Spleen (tissue), 11 donors: ENCODE results near the gene EPS8. TPM values are rescaled to one million over a fixed set of nuclear protein-coding genes. Genes with fewer than 3 reads are reported as not detected.

Experiments
- DNase-seq: peaks from one replicate; pipeline ENCODE4 v3.0.0-alpha.2; 2020
- H3K27ac ChIP-seq, 8 donors: fragments of 200-600 bp; sonication (generic) in 7 of 8; 1 replicate in 4 of 8; 2 replicates in 4 of 8; pipeline versions ENCODE4 v1.5.0 to v1.8.0; 2016 to 2021; ENCODE audit warnings: inconsistent platforms in 4 of 8, mild to moderate bottlenecking in 4 of 8, moderate library complexity in 1 of 8
- H3K27me3 ChIP-seq, 7 donors: fragments of 200-600 bp; sonication (generic) in 6 of 7; replicated peaks in 1 of 7; 1 replicate in 4 of 7; 2 replicates in 3 of 7; pipeline versions ENCODE4 v1.5.0 to v1.8.0; 2016 to 2021; ENCODE audit warnings: inconsistent platforms in 3 of 7, mild to moderate bottlenecking in 1 of 7
- H3K36me3 ChIP-seq, 6 donors: fragments of 200-600 bp; sonication (generic) in 5 of 6; 1 replicate in 4 of 6; 2 replicates in 2 of 6; pipeline versions ENCODE4 v1.5.0 to v1.8.0; 2016 to 2021; ENCODE audit warnings: inconsistent platforms in 2 of 6
- H3K4me1 ChIP-seq, 6 donors: fragments of 200-600 bp; sonication (generic) in 5 of 6; 1 replicate in 3 of 6; 2 replicates in 3 of 6; pipeline versions ENCODE4 v1.5.0 to v1.8.0; 2016 to 2021; ENCODE audit warnings: inconsistent platforms in 3 of 6
- H3K4me3 ChIP-seq, 8 donors: fragments of 200-600 bp; sonication (generic) in 7 of 8; 1 replicate in 4 of 8; 2 replicates in 4 of 8; pipeline versions ENCODE4 v1.5.0 to v1.8.0; 2016 to 2021; ENCODE audit warnings: inconsistent platforms in 4 of 8, mild to moderate bottlenecking in 4 of 8, moderate library complexity in 2 of 8
- H3K9me3 ChIP-seq, 8 donors: fragments of 200-600 bp; sonication (generic) in 7 of 8; 1 replicate in 4 of 8; 2 replicates in 4 of 8; pipeline versions ENCODE4 v1.5.0 to v1.8.0; 2016 to 2021; ENCODE audit warnings: inconsistent platforms in 4 of 8
- CTCF ChIP-seq, 11 experiments: fragments of 200-600 bp in 7 of 11; fragments of 450-650 bp in 4 of 11; sonication (generic) in 4 of 11; IDR thresholded peaks in 8 of 11; conservative IDR thresholded peaks in 3 of 11; 1 replicate in 7 of 11; 2 replicates in 4 of 11; pipeline versions ENCODE4 v1.4.0 to v1.8.0; 2016 to 2021; ENCODE audit warnings: antibody characterized with exemption in 11 of 11, inconsistent platforms in 4 of 11, mild to moderate bottlenecking in 1 of 11
- POLR2A ChIP-seq, 3 donors: fragments of 450-650 bp; IDR thresholded peaks; one replicate each; pipeline ENCODE4 v1.5.1; 2017; ENCODE audit warnings: antibody characterized with exemption in 3 of 3, mild to moderate bottlenecking in 1 of 3
- POLR2AphosphoS5 ChIP-seq, 3 donors: sonication (generic); formaldehyde crosslinking; IDR thresholded peaks; one replicate each; pipeline ENCODE4 v1.5.1; 2017; ENCODE audit warnings: antibody characterized with exemption in 3 of 3
- WGBS, 5 donors: extraction: QIAGEN DNeasy Blood & Tissue Kit in 3 of 5; methylation state at CpG; one replicate each; pipeline versions ENCODE4 v1.1.5 to v1.1.7; 2013 to 2018; 5-methylcytosine and 5-hydroxymethylcytosine counted together
- intact Hi-C: fragments of 100-400 bp; cut with DNase I; formaldehyde crosslinking; loops from one replicate; pipeline ENCODE4 v1.15.0; 2023; ENCODE audit warnings: low total_unique reads
- polyA plus RNA-seq, 3 donors: library from polyadenylated mRNA; stranded (reverse); fragments of 200-250 nt; gene quantifications; one replicate each; pipeline ENCODE4 v1.2.1, GENCODE V29; 2013
- total RNA-seq, 7 donors: library from RNA; depleted of rRNA in 3 of 7; stranded (reverse); fragments of >200 nt in 3 of 7; fragmentation: NEBNext Ultra II Directional in 4 of 7; extraction: Animal tissue kit (Norgen Biotek cat#: 25700) in 4 of 7; gene quantifications; one replicate each; pipeline versions ENCODE4 v1.1.0 to v1.2.1, GENCODE V29; 2016 to 2021
- donor health status: healthy with polysubstance abuse.
- donor health status: DM: no; HTN: no; CAD: no; lungs with moderate emphysema.
- donor health status: DM: no; HTN: no; CAD: no.
- donor health status: Bipolar disorder and iron deficiency.
- donor health status: healthy.
- donor health status: DM: no; HTN: no; CAD: no.
- donor health status: DM: yes; HTN: yes; CAD: no.

The EPS8 gene
- total and polyA plus RNA-seq, 10 donors, result 4.6 to 90.5 (median 30.9) TPM

GRCh38 chr12:15777355-15778012, 11.7 kb downstream of the EPS8 start:
- WGBS, 5 donors, result 55 to 78% (median 74%) methylated on average over 3 of the region's 3 CpGs
- TF ChIP-seq POLR2AphosphoS5 (IDR thresholded peaks at IDR 0.05), result no peak
- no peak for TF ChIP-seq CTCF (IDR thresholded peaks at IDR 0.05 in 8 of 11, conservative IDR thresholded peaks at IDR 0.05 in 3 of 11)
- no peak for TF ChIP-seq POLR2A (IDR thresholded peaks at IDR 0.05)

GRCh38 chr12:15776532-15776931, 12.7 kb downstream of the EPS8 start:
- Histone ChIP-seq H3K4me3 (no peak overlapping the region), H3K4me1 (no peaks in the 10 kb centered on the region), H3K27me3 (peaks cover 0 to 12% (median 0%) of the 10 kb centered on the region in 7 donors), H3K27ac (no peak overlapping the region), H3K9me3 (no peaks in the 10 kb centered on the region), H3K36me3 (no peaks in the 10 kb centered on the region)
- no peak for TF ChIP-seq POLR2A (IDR thresholded peaks at IDR 0.05)
- no peak for TF ChIP-seq CTCF (IDR thresholded peaks at IDR 0.05 in 8 of 11, conservative IDR thresholded peaks at IDR 0.05 in 3 of 11)
- no peak for TF ChIP-seq POLR2AphosphoS5 (IDR thresholded peaks at IDR 0.05)
- intact Hi-C loops, result no loop called here
- DNase-seq, result no peak
- 94 to 97% (median 95%) methylated on average over 5 of the region's 5 CpGs for WGBS, 5 donors

More at GRCh38 chr12:15777355-15778012, 11.7 kb downstream of the EPS8 start:
- no peak for DNase-seq
- peaks cover 0 to 15% (median 0%) of the 10 kb centered on the region in 7 donors for H3K27me3 ChIP-seq
- no peaks in the 10 kb centered on the region for H3K4me1 ChIP-seq
- no peaks in the 10 kb centered on the region for H3K36me3 ChIP-seq
- intact Hi-C loops, result no loop called here
- H3K9me3 ChIP-seq, result no peaks in the 10 kb centered on the region
- no peak overlapping the region for H3K27ac ChIP-seq
- no peak overlapping the region for H3K4me3 ChIP-seq

GRCh38 chr12:15774819-15775218, 14.4 kb downstream of the EPS8 start:
- Histone ChIP-seq H3K9me3 (no peaks in the 10 kb centered on the region), H3K27ac (no peak overlapping the region), H3K4me1 (no peaks in the 10 kb centered on the region), H3K36me3 (no peaks in the 10 kb centered on the region), H3K4me3 (no peak overlapping the region), H3K27me3 (peaks cover 0 to 12% (median 0%) of the 10 kb centered on the region in 7 donors)
- no peak for TF ChIP-seq CTCF (IDR thresholded peaks at IDR 0.05 in 8 of 11, conservative IDR thresholded peaks at IDR 0.05 in 3 of 11)
- TF ChIP-seq POLR2AphosphoS5 (IDR thresholded peaks at IDR 0.05), result no peak
- no peak for TF ChIP-seq POLR2A (IDR thresholded peaks at IDR 0.05)
- 88 to 98% (median 95%) methylated on average over 1 of the region's 1 CpG for WGBS, 5 donors
- intact Hi-C loops, result no loop called here
- no peak for DNase-seq

GRCh38 chr12:15772405-15773018, 16.7 kb downstream of the EPS8 start:
- H3K9me3 ChIP-seq, result no peaks in the 10 kb centered on the region
- 80 to 91% (median 87%) methylated on average over 2 of the region's 2 CpGs for WGBS, 5 donors
- H3K27me3 ChIP-seq, result peaks cover 0 to 11% (median 0%) of the 10 kb centered on the region in 7 donors
- H3K4me1 ChIP-seq, result no peaks in the 10 kb centered on the region
- no peaks in the 10 kb centered on the region for H3K36me3 ChIP-seq
- no peak overlapping the region for H3K27ac ChIP-seq
- DNase-seq, result no peak
- intact Hi-C loops, result no loop called here
- TF ChIP-seq POLR2AphosphoS5 (IDR thresholded peaks at IDR 0.05) (no peak), POLR2A (IDR thresholded peaks at IDR 0.05) (no peak), CTCF (IDR thresholded peaks at IDR 0.05 in 8 of 11, conservative IDR thresholded peaks at IDR 0.05 in 3 of 11) (peak in 5 of 11 experiments; percentile 26 to 40 (median 39))
- H3K4me3 ChIP-seq, result no peak overlapping the region
